Measurements from ENCODE around the gene MFAP5.
"Not testable (repeated sequence)": the region's sequence is repeated elsewhere in the genome, so short reads cannot be mapped to it uniquely, and the experiment has no call there.

MFAP5 gene

DNA sequence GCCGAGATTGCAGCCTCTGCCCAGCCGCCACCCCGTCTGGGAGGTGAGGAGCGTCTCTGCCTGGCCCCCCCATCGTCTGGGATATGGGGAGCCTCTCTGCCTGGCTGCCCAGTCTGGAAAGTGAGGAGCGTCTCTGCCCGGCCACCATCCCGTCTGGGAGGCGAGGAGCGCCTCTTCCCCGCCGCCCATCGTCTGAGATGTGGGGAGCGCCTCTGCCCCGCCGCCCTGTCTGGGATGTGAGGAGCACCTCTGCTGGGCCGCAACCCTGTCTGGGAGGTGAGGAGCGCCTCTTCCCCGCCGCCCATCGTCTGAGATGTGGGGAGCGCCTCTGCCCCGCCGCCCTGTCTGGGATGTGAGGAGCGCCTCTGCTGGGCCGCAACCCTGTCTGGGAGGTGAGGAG is 37.9 kb downstream of the MFAP5 start:
- not testable (repeated sequence) for DNase-seq

DNA sequence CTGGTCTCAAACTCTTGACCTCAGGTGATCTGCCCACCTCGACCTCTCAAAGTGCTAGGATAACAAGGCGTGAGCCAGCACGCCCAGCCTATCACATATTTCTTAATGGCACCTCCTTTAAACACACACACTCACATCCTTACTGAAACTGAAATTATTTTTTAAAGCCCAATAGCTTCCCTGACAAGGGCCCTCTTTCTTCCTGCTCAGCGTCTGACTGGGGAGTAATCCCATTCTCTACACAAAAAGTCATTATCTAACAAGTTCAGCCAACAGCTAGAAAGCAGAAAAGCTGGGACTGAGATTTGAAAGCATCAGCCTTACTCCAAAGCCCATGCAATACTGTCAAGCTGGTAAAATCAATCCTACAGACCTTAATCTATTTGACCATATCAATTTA is 40.0 kb downstream of the MFAP5 start:
- DNase-seq, result no peak

DNA sequence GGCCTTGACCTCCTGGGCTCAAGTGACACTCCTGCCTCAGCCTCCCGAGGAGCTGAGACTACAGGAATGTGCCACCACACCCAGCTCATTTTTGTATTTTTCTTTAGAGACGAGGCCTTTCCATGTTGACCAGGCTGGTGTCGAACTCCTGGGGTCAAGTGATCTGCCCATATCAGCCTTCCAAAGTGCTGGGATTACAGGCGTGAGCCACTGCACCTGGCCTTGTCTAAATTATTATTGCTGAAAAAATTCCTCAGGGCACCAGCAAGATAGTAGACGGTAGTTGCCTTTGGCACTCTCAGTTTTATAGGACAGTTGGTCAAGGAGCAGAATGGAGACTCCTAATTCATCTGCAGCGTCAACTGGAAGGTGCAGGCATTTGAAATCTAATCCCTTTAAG is 47.4 kb downstream of the MFAP5 start:
- DNase-seq, result no peak

DNA sequence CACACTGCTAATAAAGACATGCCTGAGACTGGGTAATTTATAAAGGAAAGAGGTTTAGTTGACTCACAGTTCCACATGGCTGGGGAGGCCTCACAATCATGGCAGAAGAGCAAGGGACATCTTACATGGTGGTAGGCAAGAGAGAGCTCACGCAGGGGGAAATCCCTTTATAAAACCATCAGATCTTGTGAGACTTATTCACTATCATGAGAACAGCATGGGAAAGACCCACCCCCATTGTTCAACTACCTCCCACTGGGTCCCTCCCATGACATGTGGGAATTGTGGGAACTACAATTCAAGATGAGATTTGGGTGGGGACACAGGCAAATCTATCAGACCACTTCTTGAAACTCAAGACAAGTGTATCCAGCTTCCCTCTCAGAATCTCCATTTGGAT is 48.7 kb downstream of the MFAP5 start:
- DNase-seq, result not testable (repeated sequence)

DNA sequence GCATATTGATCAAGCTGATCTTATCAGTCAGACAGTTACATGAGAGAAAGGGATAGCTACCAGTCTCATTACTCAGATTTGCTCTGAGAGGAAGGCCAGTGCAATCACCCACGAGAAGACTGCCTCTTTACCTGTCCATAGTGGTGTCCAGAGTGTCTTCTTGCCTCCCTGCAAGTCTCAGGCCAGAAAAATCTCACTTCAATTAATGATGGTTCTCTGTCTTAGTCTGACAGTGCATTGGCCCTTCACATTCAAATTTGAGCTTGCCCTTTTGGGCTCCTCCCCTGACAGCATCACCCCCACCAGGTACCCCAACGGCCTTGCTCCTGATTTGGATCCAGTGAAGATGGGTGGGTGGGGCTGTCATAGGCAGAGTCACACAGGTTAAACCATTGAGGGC is 50.0 kb downstream of the MFAP5 start, which contains the start of gene AICDA:
AICDA (minus strand) TSS at position 231 of the 400 bp plus-strand sequence; CDS start at position 139, 92 bp downstream.
- DNase-seq, result no peak

DNA sequence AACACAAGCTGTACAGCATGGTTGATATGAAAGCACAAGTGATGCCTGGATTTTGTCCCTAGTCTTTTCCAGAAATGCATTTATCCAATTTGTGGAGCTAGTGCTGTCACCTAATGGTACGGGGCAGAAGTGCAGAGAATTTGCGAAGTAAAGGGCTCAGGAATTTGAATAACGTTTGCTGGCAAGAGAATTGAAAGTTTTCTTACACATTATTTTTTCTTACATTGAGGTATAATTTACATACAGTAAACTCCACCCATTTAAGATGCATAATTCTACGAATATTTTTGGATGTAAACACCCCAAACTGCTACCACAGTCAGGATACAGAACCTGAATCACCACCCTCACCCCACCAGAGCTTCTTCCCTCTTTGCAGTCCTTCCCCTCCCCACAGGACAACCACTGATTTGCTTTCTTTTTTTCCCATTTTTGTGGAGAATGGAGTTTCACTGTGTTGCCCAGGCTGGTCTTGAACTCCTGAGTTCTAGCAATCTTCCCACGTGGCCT is 53.5 kb downstream of the MFAP5 start:
- peak; percentile 64 for DNase-seq

DNA sequence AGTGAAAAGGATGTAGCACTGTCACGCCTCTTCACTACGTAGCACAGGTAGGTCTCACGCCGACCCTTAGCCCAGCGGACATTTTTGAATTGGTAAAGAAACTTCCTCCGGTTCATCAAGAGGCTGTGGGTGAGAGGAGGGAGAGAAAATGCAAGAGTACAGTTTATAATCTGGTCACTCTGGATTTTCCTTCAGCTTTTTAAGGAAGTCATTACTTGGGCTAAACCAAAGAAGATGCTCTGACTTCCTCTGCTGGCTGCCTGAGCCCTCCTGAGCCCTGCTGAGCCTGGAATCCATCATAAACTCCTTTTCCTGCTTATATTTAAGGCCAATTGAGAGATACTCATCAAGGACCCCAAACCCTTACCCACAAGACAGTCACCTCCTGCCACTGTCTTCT is 55.7 kb downstream of the MFAP5 start:
- DNase-seq, result no peak

DNA sequence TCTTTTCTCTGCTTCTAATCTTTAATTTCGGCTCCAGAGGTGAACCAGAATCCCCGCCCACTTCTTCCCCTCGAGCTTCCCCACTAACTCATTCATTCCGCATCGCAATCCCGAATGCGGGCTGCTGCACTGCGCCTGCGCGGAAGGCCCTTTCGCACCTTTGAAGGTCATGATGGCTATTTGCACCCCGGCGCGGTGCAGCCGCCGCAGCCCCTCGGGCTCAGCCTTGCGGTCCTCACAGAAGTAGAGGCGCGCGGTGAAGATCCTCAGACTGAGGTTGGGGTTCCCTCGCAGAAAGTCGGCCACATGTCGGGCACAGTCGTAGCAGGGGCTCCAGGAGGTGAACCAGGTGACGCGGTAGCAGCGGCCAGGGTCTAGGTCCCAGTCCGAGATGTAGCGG is 57.6 kb downstream of the MFAP5 start:
- no peak for DNase-seq

DNA sequence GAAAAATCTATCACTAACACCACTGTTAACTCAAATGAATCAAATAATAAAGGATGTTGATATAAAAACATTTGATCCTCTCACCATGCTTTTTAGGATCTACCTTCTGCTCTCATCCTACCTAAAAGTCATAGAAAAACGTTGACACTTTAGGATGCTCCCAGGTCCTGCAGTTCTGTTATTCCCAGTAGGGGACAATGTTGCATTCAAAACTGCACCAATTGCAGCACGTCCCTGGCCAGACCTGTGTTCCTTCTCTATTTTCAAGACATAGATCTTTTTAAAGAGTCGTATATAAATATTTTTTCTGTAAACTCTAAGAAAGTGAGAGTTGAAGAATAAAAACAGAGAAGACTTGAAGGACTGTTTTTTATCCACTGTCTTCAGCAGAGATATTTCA is 58.8 kb downstream of the MFAP5 start:
- no peak for DNase-seq

DNA sequence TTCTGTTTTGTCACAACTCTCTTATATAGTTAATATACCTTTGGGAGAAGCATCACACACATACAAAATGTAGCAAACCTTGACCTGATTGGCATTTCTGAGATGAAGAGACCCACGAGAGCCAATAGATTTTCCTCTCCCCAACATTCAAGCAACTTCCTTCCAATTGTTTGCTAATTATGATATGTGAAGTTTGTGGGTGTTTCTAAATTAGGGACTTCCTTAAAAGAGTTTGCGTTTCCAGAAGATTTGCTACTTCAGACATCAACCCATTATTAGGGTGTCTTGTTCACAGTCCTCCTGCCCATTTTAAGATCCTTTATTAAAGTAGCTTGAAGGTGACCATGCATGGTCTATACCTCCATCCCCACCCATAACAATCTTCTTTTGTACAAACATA is 59.3 kb downstream of the MFAP5 start:
- no peak for DNase-seq

DNA sequence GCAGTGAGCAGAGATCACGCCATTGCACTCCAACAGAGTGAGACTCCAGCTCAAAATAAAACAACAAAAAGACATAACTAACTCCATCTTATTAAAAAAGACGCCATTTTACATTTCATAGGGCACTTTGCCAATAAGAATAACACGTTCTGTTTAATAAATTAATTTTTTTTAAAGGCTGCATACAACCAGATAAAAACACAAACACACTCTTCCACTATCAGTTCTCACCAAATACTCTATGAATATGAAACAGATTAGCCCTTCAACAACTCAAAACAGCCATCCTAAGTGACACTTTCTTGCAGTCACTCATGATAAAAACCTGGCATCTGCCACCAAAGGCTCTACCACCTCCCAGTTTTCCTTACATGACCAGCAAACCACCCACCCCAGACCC is 66.1 kb downstream of the MFAP5 start:
- no peak for DNase-seq

All from kidney glomerular epithelial cell (primary cell).